WTC11 (cell line): ENCODE measurements around the gene GSTM4. TPM values are rescaled to one million over a fixed set of nuclear protein-coding genes. Genes with fewer than 3 reads are reported as not detected.

Experiments
- ATAC-seq: fragments of 200-7000 bp; cut with Tn5 transposase; 2 replicates; pipeline ENCODE4 v1.10.0; 2021; ENCODE audit warnings: mild to moderate bottlenecking, moderate library complexity
- CTCF ChIA-PET: fragments of 300-600 bp; sonication (Branson Sonifier 250); formaldehyde crosslinking; loops from one replicate; lab custom pipeline; 2021; ENCODE audit warnings: antibody characterized with exemption; lab: Charles Lee
- POLR2A ChIA-PET: fragments of 350-600 bp; sonication (Branson Sonifier 250); formaldehyde crosslinking; loops from one replicate; lab custom pipeline; 2021; ENCODE audit warnings: antibody characterized with exemption; lab: Charles Lee
- DNase-seq: peaks from one replicate; pipeline ENCODE4 v3.0.0; 2021; ENCODE audit warnings: low spot score
- H3K27ac Mint-ChIP-seq: 2 replicates; pipeline ENCODE4 v1.8.0; 2021; ENCODE audit warnings: mixed read lengths
- H3K27me3 Mint-ChIP-seq: 2 replicates; pipeline ENCODE4 v1.8.0; 2021; ENCODE audit warnings: low read depth, mild to moderate bottlenecking, moderate library complexity, mixed read lengths
- H3K36me3 Mint-ChIP-seq: 2 replicates; pipeline ENCODE4 v1.8.0; 2021; ENCODE audit warnings: mixed read lengths
- H3K4me1 Mint-ChIP-seq: 2 replicates; pipeline ENCODE4 v1.8.0; 2022; ENCODE audit warnings: mixed read lengths
- H3K4me3 Mint-ChIP-seq: 2 replicates; pipeline ENCODE4 v1.8.0; 2021; ENCODE audit warnings: mild to moderate bottlenecking, moderate library complexity, mixed read lengths
- H3K9me3 Mint-ChIP-seq: 2 replicates; pipeline ENCODE4 v1.8.0; 2021; ENCODE audit warnings: mixed read lengths
- CBFB ChIP-seq: sonication (generic); formaldehyde crosslinking; IDR thresholded peaks from 2 replicates; pipeline ENCODE4 v1.8.1; 2022; ENCODE audit warnings: mild to moderate bottlenecking, low read depth, missing genetic modification reagents
- CREB1 ChIP-seq: sonication (generic); formaldehyde crosslinking; IDR thresholded peaks from 2 replicates; pipeline ENCODE4 v1.8.0; 2023; ENCODE audit warnings: mild to moderate bottlenecking, missing genetic modification reagents
- FOXJ3 ChIP-seq: sonication (generic); formaldehyde crosslinking; IDR thresholded peaks from 2 replicates; pipeline ENCODE4 v1.9.0; 2021; ENCODE audit warnings: missing genetic modification reagents, mild to moderate bottlenecking, borderline replicate concordance
- FOXP1 ChIP-seq: sonication (generic); formaldehyde crosslinking; IDR thresholded peaks from 2 replicates; pipeline ENCODE4 v1.8.0; 2022; ENCODE audit warnings: missing genetic modification reagents, mild to moderate bottlenecking, moderate library complexity, borderline replicate concordance
- FOXP4 ChIP-seq: sonication (generic); formaldehyde crosslinking; IDR thresholded peaks from 2 replicates; pipeline ENCODE4 v1.8.0; 2022; ENCODE audit warnings: mild to moderate bottlenecking, missing genetic modification reagents
- HMGA2 ChIP-seq: fragments of 250-450 bp; sonication (Bioruptor Pico); IDR thresholded peaks from 2 replicates; pipeline ENCODE4 v1.4.0; 2021; ENCODE audit warnings: mild to moderate bottlenecking, moderate library complexity
- MLX ChIP-seq: sonication (generic); formaldehyde crosslinking; IDR thresholded peaks from 2 replicates; pipeline ENCODE4 v1.8.1; 2023; ENCODE audit warnings: mild to moderate bottlenecking, missing genetic modification reagents, moderate library complexity
- NFATC4 ChIP-seq: fragments of 250-450 bp; sonication (Bioruptor Pico); IDR thresholded peaks from 2 replicates; pipeline ENCODE4 v1.9.0; 2021; ENCODE audit warnings: mild to moderate bottlenecking
- NR3C1 ChIP-seq: sonication (generic); formaldehyde crosslinking; conservative IDR thresholded peaks from 2 replicates; pipeline ENCODE4 v1.8.1; 2023; ENCODE audit warnings: low read depth, mild to moderate bottlenecking, missing genetic modification reagents
- TEAD1 ChIP-seq: sonication (generic); formaldehyde crosslinking; IDR thresholded peaks from 2 replicates; pipeline ENCODE4 v1.8.0; 2022; ENCODE audit warnings: mild to moderate bottlenecking, missing genetic modification reagents
- USF2 ChIP-seq: sonication (generic); formaldehyde crosslinking; IDR thresholded peaks from 2 replicates; pipeline ENCODE4 v1.8.1; 2023; ENCODE audit warnings: mild to moderate bottlenecking, missing genetic modification reagents, moderate library complexity
- ZBTB43 ChIP-seq: sonication (generic); formaldehyde crosslinking; IDR thresholded peaks from 2 replicates; pipeline ENCODE4 v1.8.1; 2023; ENCODE audit warnings: mild to moderate bottlenecking, missing genetic modification reagents
- ZNF219 ChIP-seq: sonication (generic); formaldehyde crosslinking; IDR thresholded peaks from 2 replicates; pipeline ENCODE4 v1.8.0; 2023; ENCODE audit warnings: missing genetic modification reagents, mild to moderate bottlenecking, borderline replicate concordance
- ZNF317 ChIP-seq: sonication (generic); formaldehyde crosslinking; IDR thresholded peaks from 2 replicates; pipeline ENCODE4 v1.8.1; 2023; ENCODE audit warnings: low read depth, mild to moderate bottlenecking, moderate library complexity, missing genetic modification reagents, borderline replicate concordance
- ZNF396 ChIP-seq: fragments of 250-450 bp; sonication (Bioruptor Pico); IDR thresholded peaks from 2 replicates; pipeline ENCODE4 v1.8.0; 2021; ENCODE audit warnings: mild to moderate bottlenecking, moderate library complexity, borderline replicate concordance
- ZNF416 ChIP-seq: fragments of 250-450 bp; sonication (Bioruptor Pico); IDR thresholded peaks from 2 replicates; pipeline ENCODE4 v1.9.0; 2021; ENCODE audit warnings: mild to moderate bottlenecking, inconsistent platforms
- ZNF423 ChIP-seq: fragments of 250-450 bp; sonication (Bioruptor Pico); IDR thresholded peaks from 2 replicates; pipeline ENCODE4 v2.1.2; 2022; ENCODE audit warnings: mild to moderate bottlenecking, moderate library complexity
- ZSCAN18 ChIP-seq: fragments of 250-450 bp; sonication (Bioruptor Pico); IDR thresholded peaks from 2 replicates; pipeline ENCODE4 v2.1.2; 2022; ENCODE audit warnings: mild to moderate bottlenecking, moderate library complexity
- total RNA-seq: library from RNA; stranded (reverse); gene quantifications from 3 replicates; pipeline ENCODE4 v1.2.3, GENCODE V29; 2021
- TF ChIP-seq, protein P1 (sequence below): fragments of 250-450 bp; sonication (Bioruptor Pico); IDR thresholded peaks from 2 replicates; pipeline ENCODE4 v1.9.0; 2021; ENCODE audit warnings: moderate library complexity, mild to moderate bottlenecking, inconsistent platforms, borderline replicate concordance
- TF ChIP-seq, protein P2 (sequence below): sonication (generic); formaldehyde crosslinking; IDR thresholded peaks from 2 replicates; pipeline ENCODE4 v1.8.1; 2023; ENCODE audit warnings: mild to moderate bottlenecking, missing genetic modification reagents
- TF ChIP-seq, protein P3 (sequence below): fragments of 250-450 bp; sonication (Bioruptor Pico); IDR thresholded peaks from 2 replicates; pipeline ENCODE4 v1.8.0; 2021; ENCODE audit warnings: mild to moderate bottlenecking

GSTM4 gene
- total RNA-seq, 1 experiment from 2014 or later = 16.7 TPM

DNA sequence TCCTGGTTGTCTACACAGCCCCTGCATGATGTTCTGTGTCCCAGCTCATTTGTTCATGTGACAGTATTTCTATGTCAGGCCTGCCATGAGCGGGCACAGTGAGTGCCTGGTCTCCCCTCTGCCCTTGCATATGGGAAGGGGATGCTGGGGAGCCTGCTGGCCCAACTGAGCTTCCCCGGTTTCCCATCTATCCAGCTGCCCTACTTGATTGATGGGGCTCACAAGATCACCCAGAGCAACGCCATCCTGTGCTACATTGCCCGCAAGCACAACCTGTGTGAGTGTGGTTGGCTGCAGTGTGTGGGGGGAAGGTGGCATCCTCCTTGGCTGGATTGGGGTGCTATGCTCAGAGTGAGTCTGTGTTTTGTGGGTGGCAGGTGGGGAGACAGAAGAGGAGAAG, 1.5 kb downstream of the GSTM4 start:
- Mint-ChIP-seq H3K4me3 (peak overlapping the region; percentile 10), H3K27ac (no peak overlapping the region), H3K9me3 (no peaks in the 10 kb centered on the region), H3K4me1 (peaks cover 12% of the 10 kb centered on the region), H3K36me3 (no peaks in the 10 kb centered on the region), H3K27me3 (peaks cover 27% of the 10 kb centered on the region)
- ChIA-PET POLR2A (no interaction called here), CTCF (interaction anchor here (1.3 to 4.3 kb wide), 3 partner anchors 18 to 327 kb away, joined by 4 to 45 read pairs (median 19); partner anchors contain the start of gene AHCYL1)
- ATAC-seq (no peak), DNase-seq (no peak)
- TF ChIP-seq ZBTB43 (CRISPR knock-in tag) (no peak), ZNF423 (CRISPR knock-in tag) (no peak)

DNA sequence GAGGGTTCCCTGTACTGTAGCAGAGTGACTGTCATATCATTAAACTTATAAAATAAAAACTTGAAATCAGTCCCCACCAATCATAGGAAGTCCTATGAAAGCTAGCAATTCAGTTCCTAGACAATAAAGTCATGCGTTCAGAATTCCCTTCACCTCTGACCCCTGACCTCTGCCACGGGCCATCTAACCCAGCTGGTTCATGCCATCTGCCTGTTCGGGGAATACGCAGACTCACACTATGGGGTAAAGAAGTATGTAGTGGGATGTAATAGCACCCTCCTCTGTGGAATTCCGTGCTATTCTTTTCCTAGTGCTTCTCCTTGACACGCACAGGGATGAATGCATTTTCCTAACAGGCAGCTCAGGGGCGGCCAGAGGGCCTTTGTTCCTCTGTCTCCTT, 2.1 kb downstream of the GSTM4 start:
- ATAC-seq = no peak
- CTCF ChIA-PET = interaction anchor here (1.0 to 4.3 kb wide), 3 partner anchors 18 to 119 kb away, joined by 3 to 19 read pairs (median 6); no protein-coding TSS in a partner anchor
- no peak overlapping the region for H3K4me3 Mint-ChIP-seq

GRCh38 chr1:109658533-109659042, 2.7 kb downstream of the GSTM4 start:
- Mint-ChIP-seq H3K27me3 (peaks cover 19% of the 10 kb centered on the region), H3K9me3 (no peaks in the 10 kb centered on the region), H3K27ac (no peak overlapping the region), H3K36me3 (no peaks in the 10 kb centered on the region), H3K4me3 (no peak overlapping the region), H3K4me1 (peaks cover 12% of the 10 kb centered on the region)
- ChIA-PET POLR2A (no interaction called here), CTCF (interaction anchor here (1.0 to 4.3 kb wide), 3 partner anchors 18 to 118 kb away, joined by 3 to 19 read pairs (median 6); no protein-coding TSS in a partner anchor)
- TF ChIP-seq MLX (CRISPR knock-in tag) = no peak
- no peak for TF ChIP-seq HMGA2
- TF ChIP-seq ZSCAN18 (CRISPR knock-in tag) = no peak
- TF ChIP-seq NFATC4 (CRISPR knock-in tag) = no peak
- TF ChIP-seq FOXP1 (CRISPR knock-in tag) = no peak
- no peak for TF ChIP-seq FOXP4 (CRISPR knock-in tag)
- TF ChIP-seq ZNF416 (CRISPR knock-in tag) = no peak
- TF ChIP-seq, protein P1, sequence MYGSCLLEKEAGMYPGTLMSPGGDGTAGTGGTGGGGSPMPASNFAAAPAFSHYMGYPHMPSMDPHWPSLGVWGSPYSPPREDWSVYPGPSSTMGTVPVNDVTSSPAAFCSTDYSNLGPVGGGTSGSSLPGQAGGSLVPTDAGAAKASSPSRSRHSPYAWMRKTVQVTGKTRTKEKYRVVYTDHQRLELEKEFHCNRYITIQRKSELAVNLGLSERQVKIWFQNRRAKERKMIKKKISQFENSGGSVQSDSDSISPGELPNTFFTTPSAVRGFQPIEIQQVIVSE (CRISPR knock-in tag) = no peak
- no peak for TF ChIP-seq CBFB (CRISPR knock-in tag)
- no peak for TF ChIP-seq ZNF219
- TF ChIP-seq FOXJ3 = no peak
- TF ChIP-seq TEAD1 = no peak
- TF ChIP-seq, protein P2, sequence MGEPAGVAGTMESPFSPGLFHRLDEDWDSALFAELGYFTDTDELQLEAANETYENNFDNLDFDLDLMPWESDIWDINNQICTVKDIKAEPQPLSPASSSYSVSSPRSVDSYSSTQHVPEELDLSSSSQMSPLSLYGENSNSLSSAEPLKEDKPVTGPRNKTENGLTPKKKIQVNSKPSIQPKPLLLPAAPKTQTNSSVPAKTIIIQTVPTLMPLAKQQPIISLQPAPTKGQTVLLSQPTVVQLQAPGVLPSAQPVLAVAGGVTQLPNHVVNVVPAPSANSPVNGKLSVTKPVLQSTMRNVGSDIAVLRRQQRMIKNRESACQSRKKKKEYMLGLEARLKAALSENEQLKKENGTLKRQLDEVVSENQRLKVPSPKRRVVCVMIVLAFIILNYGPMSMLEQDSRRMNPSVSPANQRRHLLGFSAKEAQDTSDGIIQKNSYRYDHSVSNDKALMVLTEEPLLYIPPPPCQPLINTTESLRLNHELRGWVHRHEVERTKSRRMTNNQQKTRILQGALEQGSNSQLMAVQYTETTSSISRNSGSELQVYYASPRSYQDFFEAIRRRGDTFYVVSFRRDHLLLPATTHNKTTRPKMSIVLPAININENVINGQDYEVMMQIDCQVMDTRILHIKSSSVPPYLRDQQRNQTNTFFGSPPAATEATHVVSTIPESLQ (CRISPR knock-in tag) = no peak
- no peak for DNase-seq
- no peak for ATAC-seq

More for the DNA sequence above, 2.1 kb downstream of the GSTM4 start:
- peaks cover 12% of the 10 kb centered on the region for H3K4me1 Mint-ChIP-seq
- TF ChIP-seq NR3C1 (CRISPR knock-in tag) (no peak), ZNF317 (no peak), CREB1 (CRISPR knock-in tag) (no peak), HMGA2 (no peak), ZNF396 (CRISPR knock-in tag) (no peak), USF2 (CRISPR knock-in tag) (no peak)
- TF ChIP-seq, protein P3, sequence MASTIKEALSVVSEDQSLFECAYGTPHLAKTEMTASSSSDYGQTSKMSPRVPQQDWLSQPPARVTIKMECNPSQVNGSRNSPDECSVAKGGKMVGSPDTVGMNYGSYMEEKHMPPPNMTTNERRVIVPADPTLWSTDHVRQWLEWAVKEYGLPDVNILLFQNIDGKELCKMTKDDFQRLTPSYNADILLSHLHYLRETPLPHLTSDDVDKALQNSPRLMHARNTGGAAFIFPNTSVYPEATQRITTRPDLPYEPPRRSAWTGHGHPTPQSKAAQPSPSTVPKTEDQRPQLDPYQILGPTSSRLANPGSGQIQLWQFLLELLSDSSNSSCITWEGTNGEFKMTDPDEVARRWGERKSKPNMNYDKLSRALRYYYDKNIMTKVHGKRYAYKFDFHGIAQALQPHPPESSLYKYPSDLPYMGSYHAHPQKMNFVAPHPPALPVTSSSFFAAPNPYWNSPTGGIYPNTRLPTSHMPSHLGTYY (CRISPR knock-in tag) = no peak
- no peaks in the 10 kb centered on the region for H3K9me3 Mint-ChIP-seq
- no peak for DNase-seq
- POLR2A ChIA-PET = no interaction called here
- no peaks in the 10 kb centered on the region for H3K36me3 Mint-ChIP-seq
- no peak overlapping the region for H3K27ac Mint-ChIP-seq
- peaks cover 25% of the 10 kb centered on the region for H3K27me3 Mint-ChIP-seq
